K562 (cell line): ENCODE data around the gene CD69. TPM values are rescaled to one million over a fixed set of nuclear protein-coding genes. Genes with fewer than 3 reads are reported as not detected.

Experiments
- ATAC-seq: fragments of 200-7000 bp; cut with Tn5 transposase; 3 replicates; pipeline ENCODE4 v1.9.1; 2020; ENCODE audit warnings: moderate library complexity
- BruUV-seq: library from RNA; stranded (reverse); fragments of 400-500 nt; replicated peaks from 2 replicates; lab custom pipeline; 2021; lab: Mats Ljungman, UMichigan
- CTCF ChIA-PET: fragments of 300-600 bp; formaldehyde crosslinking; extraction: SDS; loops from one replicate; lab custom pipeline; 2021; ENCODE audit warnings: low intra/inter-chr PET ratio; lab: Yijun Ruan, JAX
- POLR2A ChIA-PET: fragments of 300-600, 350-650 bp; sonication (Branson Sonifier 250); formaldehyde crosslinking; extraction: SDS; loops from one replicate; lab custom pipeline; 2021; ENCODE audit warnings: antibody characterized with exemption, inconsistent platforms; lab: Yijun Ruan, JAX
- DNase-seq, 4 experiments: peaks; one replicate each; pipeline versions ENCODE4 v3.0.0 to v3.0.0-alpha.2; 2011 to 2018; ENCODE audit warnings: low spot score in 3 of 4, mixed read lengths in 3 of 4; ENCODE audit errors: extremely low read depth in 1 of 4
- FAIRE-seq: peaks from 2 replicates; lab custom pipeline; 2011; peaks lifted over from hg19 to GRCh38; lab: Jason Lieb, UNC
- H2AFZ ChIP-seq: 2 replicates; pipeline ENCODE4 v1.6.0; 2011; ENCODE audit warnings: low read depth, low read length, control low read depth, inconsistent platforms
- H3K27ac ChIP-seq: fragments of 200-600 bp; 3 replicates; pipeline ENCODE4 v1.8.0; 2011; ENCODE audit warnings: low read depth, mild to moderate bottlenecking, control low read depth, inconsistent platforms, low read length, moderate library complexity, mixed read lengths; ENCODE audit errors: extremely low read depth
- H3K27me3 ChIP-seq, 2 experiments: fragments of 300-600 bp in 1 of 2; 2 replicates in 1 of 2; 3 replicates in 1 of 2; pipeline versions ENCODE4 v1.6.0 to v1.8.0; 2011; ENCODE audit warnings: inconsistent platforms in 2 of 2, low read length in 2 of 2, mild to moderate bottlenecking in 1 of 2, mixed read lengths in 1 of 2, moderate library complexity in 1 of 2; ENCODE audit not compliant: control insufficient read depth in 2 of 2, insufficient read depth in 2 of 2
- H3K36me3 ChIP-seq: fragments of 300-600 bp; 3 replicates; pipeline ENCODE4 v1.8.0; 2011; ENCODE audit warnings: mild to moderate bottlenecking, low read length, inconsistent platforms; ENCODE audit not compliant: control insufficient read depth, insufficient read depth
- H3K4me1 ChIP-seq, 2 experiments: fragments of 200-600 bp in 1 of 2; replicated peaks in 1 of 2; 2 replicates in 1 of 2; 3 replicates in 1 of 2; pipeline versions ENCODE4 v1.5.1 to v1.8.0; 2011; ENCODE audit warnings: inconsistent platforms in 2 of 2, low read length in 2 of 2, mild to moderate bottlenecking in 1 of 2, mixed read lengths in 1 of 2, moderate library complexity in 1 of 2; ENCODE audit not compliant: control insufficient read depth in 2 of 2, insufficient read depth in 2 of 2
- H3K4me2 ChIP-seq: 2 replicates; pipeline ENCODE4 v1.6.1; 2011; ENCODE audit warnings: low read length, control low read depth, inconsistent platforms, mixed read lengths; ENCODE audit not compliant: insufficient read depth
- H3K4me3 ChIP-seq: fragments of 200-600 bp; sonication (generic), shearing (Covaris generic); 2 replicates; pipeline ENCODE4 v1.5.1; 2016; ENCODE audit warnings: control low read depth, inconsistent platforms
- H3K79me2 ChIP-seq: fragments of 200-600 bp; 3 replicates; pipeline ENCODE4 v1.8.0; 2011; ENCODE audit warnings: low read length, inconsistent platforms; ENCODE audit not compliant: control insufficient read depth, insufficient read depth
- H3K9ac ChIP-seq, 2 experiments: 2 replicates each; pipeline versions ENCODE4 v1.6.0 to v1.6.1; 2011; ENCODE audit warnings: low read depth in 2 of 2, low read length in 2 of 2, control low read depth in 1 of 2, inconsistent platforms in 1 of 2, mild to moderate bottlenecking in 1 of 2, mixed read lengths in 1 of 2; ENCODE audit not compliant: insufficient read depth in 1 of 2
- H3K9me1 ChIP-seq: one replicate; pipeline ENCODE4 v1.6.0; 2011; ENCODE audit warnings: inconsistent platforms, mild to moderate bottlenecking, low read length, moderate library complexity; ENCODE audit not compliant: control insufficient read depth, insufficient read depth
- H3K9me3 ChIP-seq: replicated peaks from 2 replicates; pipeline ENCODE4 v1.5.1; 2011; ENCODE audit warnings: low read depth, low read length, inconsistent platforms; ENCODE audit not compliant: control insufficient read depth, insufficient read depth
- H4K20me1 ChIP-seq: replicated peaks from 2 replicates; pipeline ENCODE4 v1.6.1; 2011; ENCODE audit warnings: low read length, inconsistent platforms, mixed read lengths; ENCODE audit not compliant: control insufficient read depth, insufficient read depth
- BCL6 ChIP-seq: fragments of 250-450 bp; sonication (Bioruptor Pico); IDR thresholded peaks from 2 replicates; pipeline ENCODE4 v1.4.0; 2020
- HCFC1 ChIP-seq: IDR thresholded peaks from 2 replicates; pipeline ENCODE4 v1.6.1; 2012; ENCODE audit warnings: low read depth, low read length, improper control_type of control experiment
- NFRKB ChIP-seq: fragments of 450-650 bp; IDR thresholded peaks from 2 replicates; pipeline ENCODE4 v1.6.1; 2016; ENCODE audit warnings: low read depth
- NR2C2 ChIP-seq, 2 experiments: fragments of 200-800 bp in 1 of 2; sonication (Bioruptor generic) in 1 of 2; sonication (generic) in 1 of 2; formaldehyde crosslinking in 1 of 2; IDR thresholded peaks; 2 replicates each; pipeline versions ENCODE4 v1.6.1 to v1.8.0; 2016 to 2022; ENCODE audit warnings: mild to moderate bottlenecking in 1 of 2, missing compliant biosample characterization in 1 of 2, missing genetic modification characterization in 1 of 2, missing genetic modification reagents in 1 of 2
- TBL1XR1 ChIP-seq, 2 experiments: IDR thresholded peaks; 2 replicates each; pipeline ENCODE4 v1.6.1; 2012; ENCODE audit warnings: improper control_type of control experiment in 2 of 2, low read length in 2 of 2, mild to moderate bottlenecking in 1 of 2
- WGBS: fragments of 100-300 bp; shearing (Covaris generic); methylation state at CpG from one replicate; pipeline ENCODE4 v1.1.6; 2016; ENCODE audit warnings: low coverage, mixed read lengths; ENCODE audit not compliant: insufficient coverage; ENCODE audit errors: missing lambda C conversion rate; 5-methylcytosine and 5-hydroxymethylcytosine counted together
- in situ Hi-C: fragments of 300-500 bp; cut with MboI; formaldehyde crosslinking; loops from 4 replicates; pipeline ENCODE4 v1.15.0; 2018; ENCODE audit warnings: inconsistent platforms, mixed read lengths
- intact Hi-C: fragments of 100-400 bp; cut with micrococcal nuclease; formaldehyde crosslinking; loops from 2 replicates; pipeline ENCODE4 v1.14.2; 2022
- polyA plus RNA-seq, 8 experiments: library from polyadenylated mRNA; depleted of rRNA in 4 of 8; stranded (reverse) in 5 of 8; unstranded in 3 of 8; fragments of >200 nt; fragmentation: Nextera tagmentation in 2 of 8; fragmentation: Illumina TruSeq in 1 of 8; extraction: Ambion mirVana in 2 of 8; extraction: Trizol in 1 of 8; gene quantifications; 2 replicates each; pipeline versions ENCODE4 v1.2.1 to v1.2.3, GENCODE V29; 2011 to 2014; ENCODE audit warnings: inconsistent platforms in 1 of 8, missing spikeins in 1 of 8
- total RNA-seq, 7 experiments: library from RNA; depleted of rRNA in 6 of 7; stranded (reverse); fragments of >200 nt in 6 of 7; fragmentation: Illumina TruSeq in 2 of 7; extraction: Trizol in 2 of 7; gene quantifications; 2 replicates each; pipeline versions ENCODE4 v1.2.1 to v1.2.3, GENCODE V29; 2011 to 2021; ENCODE audit warnings: low replicate concordance in 1 of 7
- TF ChIP-seq, protein P1 (sequence below): fragments of 450-650 bp; IDR thresholded peaks from 2 replicates; pipeline ENCODE4 v1.7.0; 2016; ENCODE audit warnings: borderline replicate concordance
- TF ChIP-seq, protein P2 (sequence below): sonication (generic); formaldehyde crosslinking; IDR thresholded peaks from 2 replicates; pipeline ENCODE4 v1.8.0; 2022; ENCODE audit warnings: mild to moderate bottlenecking, low read depth, missing genetic modification reagents

The CD69 gene
- total and polyA plus RNA-seq, 9 of the 15 experiments (the other 6 are each of a cell fraction or from before 2014, with no cell fraction given): 11.7 to 243 (median 54.4) TPM

DNA sequence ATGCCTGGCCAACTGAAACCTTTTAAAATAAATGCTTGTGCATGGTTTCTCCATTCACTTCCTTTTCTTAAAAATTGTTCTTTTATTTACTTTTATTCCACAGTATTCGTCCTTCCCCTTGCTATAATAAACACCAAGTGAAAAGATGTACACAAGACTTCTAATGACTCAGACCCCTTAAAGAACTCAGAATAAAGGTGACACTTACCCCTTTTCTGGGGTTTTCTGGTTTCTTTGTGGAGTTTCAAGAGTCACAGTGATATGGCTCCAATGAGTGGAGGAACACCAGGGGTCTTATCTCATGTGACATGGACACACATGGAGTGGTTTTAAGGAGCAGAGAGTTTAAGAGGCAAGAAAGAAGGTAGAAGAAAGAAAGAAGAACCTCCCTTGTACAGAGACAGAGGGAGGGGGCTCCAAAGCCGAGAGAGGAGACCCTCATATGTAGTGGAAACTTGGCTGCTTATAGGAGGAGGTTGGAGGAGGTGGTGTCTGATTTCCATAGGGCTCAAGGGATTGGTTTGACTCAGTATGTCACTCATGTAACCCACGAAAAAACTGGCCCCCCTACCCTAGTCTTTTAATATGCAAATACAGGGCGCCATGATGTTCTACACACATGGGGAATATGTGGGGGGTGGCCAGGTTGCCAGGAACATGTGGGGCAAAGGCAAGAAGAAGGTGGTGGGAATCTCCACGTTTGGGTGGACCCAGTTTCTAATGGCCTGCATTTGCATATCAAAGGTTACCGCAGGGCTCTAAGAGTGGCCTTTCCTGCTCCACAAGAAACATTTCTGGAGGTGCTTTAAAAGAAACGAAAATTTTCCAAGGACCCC lies 22.1 kb upstream of the CD69 start:
- BruUV-seq: no TSS peak
- Histone ChIP-seq H3K9me1 (no peaks in the 10 kb centered on the region), H3K4me3 (no peak overlapping the region), H3K4me1 (no peaks in the 10 kb centered on the region), H2AFZ (peak overlapping the region; percentile 32; the same call in 1 of the 2 replicates), H3K9me3 (no peaks in the 10 kb centered on the region), H3K79me2 (no peaks in the 10 kb centered on the region), H4K20me1 (no peaks in the 10 kb centered on the region), H3K27me3 (no peaks in the 10 kb centered on the region), H3K27ac (no peak overlapping the region), H3K36me3 (no peaks in the 10 kb centered on the region), H3K4me2 (no peak overlapping the region), H3K9ac (no peak overlapping the region)
- DNase-seq (no peak), FAIRE-seq (no peak), ATAC-seq (no peak)
- WGBS: 54% methylated on average over 7 of the region's 7 CpGs
- POLR2A ChIA-PET: no interaction called here
- in situ Hi-C loops: no loop called here
- intact Hi-C loops: no loop called here
- TF ChIP-seq BCL6 (CRISPR knock-in tag) (no peak), NR2C2 (CRISPR knock-in tag; IDR thresholded peaks at IDR 0.05) (no peak), NR2C2 (tag; IDR thresholded peaks at IDR 0.05) (no peak), HCFC1 (no peak), TBL1XR1 (IDR thresholded peaks at IDR 0.05; ENCODE audit: low read length in 2 of 2) (no peak), NFRKB (no peak)
- TF ChIP-seq, protein P1, sequence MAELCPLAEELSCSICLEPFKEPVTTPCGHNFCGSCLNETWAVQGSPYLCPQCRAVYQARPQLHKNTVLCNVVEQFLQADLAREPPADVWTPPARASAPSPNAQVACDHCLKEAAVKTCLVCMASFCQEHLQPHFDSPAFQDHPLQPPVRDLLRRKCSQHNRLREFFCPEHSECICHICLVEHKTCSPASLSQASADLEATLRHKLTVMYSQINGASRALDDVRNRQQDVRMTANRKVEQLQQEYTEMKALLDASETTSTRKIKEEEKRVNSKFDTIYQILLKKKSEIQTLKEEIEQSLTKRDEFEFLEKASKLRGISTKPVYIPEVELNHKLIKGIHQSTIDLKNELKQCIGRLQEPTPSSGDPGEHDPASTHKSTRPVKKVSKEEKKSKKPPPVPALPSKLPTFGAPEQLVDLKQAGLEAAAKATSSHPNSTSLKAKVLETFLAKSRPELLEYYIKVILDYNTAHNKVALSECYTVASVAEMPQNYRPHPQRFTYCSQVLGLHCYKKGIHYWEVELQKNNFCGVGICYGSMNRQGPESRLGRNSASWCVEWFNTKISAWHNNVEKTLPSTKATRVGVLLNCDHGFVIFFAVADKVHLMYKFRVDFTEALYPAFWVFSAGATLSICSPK: no peak
- TF ChIP-seq, protein P2, sequence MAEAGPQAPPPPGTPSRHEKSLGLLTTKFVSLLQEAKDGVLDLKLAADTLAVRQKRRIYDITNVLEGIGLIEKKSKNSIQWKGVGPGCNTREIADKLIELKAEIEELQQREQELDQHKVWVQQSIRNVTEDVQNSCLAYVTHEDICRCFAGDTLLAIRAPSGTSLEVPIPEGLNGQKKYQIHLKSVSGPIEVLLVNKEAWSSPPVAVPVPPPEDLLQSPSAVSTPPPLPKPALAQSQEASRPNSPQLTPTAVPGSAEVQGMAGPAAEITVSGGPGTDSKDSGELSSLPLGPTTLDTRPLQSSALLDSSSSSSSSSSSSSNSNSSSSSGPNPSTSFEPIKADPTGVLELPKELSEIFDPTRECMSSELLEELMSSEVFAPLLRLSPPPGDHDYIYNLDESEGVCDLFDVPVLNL (CRISPR knock-in tag): no peak
- CTCF ChIA-PET: no interaction called here
